Nucleus accumbens (tissue), 56 donors: Measurements from ENCODE around the gene ZNF776.
"Not testable (repeated sequence)": the region's sequence is repeated elsewhere in the genome, so short reads cannot be mapped to it uniquely, and the experiment has no call there.

Source experiments
- DNase-seq, 56 donors: peaks; one replicate each; lab custom pipeline; 2025; lab: John Stamatoyannopoulos, UW

Gene ZNF776

GRCh38 chr19:57776764-57777296, 30.2 kb downstream of the ZNF776 start:
- no peak for DNase-seq

DNA sequence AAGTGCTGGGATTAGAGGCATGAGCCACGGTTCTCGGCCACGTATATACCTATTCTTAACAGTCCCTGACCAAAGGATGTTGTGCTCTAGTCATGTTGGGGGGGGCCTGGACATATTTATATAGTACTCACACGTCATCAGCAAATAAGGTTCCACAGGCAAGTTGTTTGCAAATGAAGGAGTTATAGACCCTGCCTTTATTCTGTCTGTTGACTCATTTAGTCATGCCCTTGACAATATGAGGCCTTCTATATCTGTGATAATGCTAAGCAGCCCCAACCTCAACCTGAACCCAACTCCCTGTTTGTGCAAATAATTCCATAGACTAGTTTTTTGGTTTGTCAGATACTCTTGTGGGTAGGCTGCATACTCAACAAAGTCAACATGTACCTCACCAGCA, 31.7 kb downstream of the ZNF776 start:
- no peak for DNase-seq

DNA sequence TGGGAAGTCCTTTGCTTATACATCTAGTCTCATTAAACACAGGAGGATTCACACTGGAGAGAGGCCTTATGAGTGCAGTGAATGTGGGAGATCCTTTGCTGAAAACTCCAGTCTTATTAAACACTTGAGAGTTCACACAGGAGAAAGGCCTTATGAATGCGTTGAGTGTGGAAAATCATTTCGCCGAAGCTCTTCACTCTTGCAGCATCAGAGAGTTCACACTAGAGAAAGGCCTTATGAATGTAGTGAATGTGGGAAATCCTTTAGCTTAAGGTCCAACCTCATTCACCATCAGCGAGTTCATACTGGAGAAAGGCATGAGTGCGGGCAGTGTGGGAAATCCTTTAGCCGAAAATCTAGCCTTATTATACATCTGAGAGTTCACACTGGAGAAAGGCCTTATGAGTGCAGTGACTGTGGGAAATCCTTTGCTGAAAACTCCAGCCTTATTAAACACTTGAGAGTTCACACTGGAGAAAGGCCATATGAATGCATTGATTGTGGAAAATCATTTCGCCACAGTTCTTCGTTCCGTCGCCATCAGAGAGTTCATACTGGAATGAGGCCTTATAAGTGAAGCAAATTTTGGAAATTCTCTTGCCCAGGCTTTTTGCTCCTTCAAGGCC, 32.7 kb downstream of the ZNF776 start:
- DNase-seq = no peak

- DNase-seq = no peak
These were observed 39.7 kb downstream of the ZNF776 start for GRCh38 chr19:57786286-57786685.

DNA sequence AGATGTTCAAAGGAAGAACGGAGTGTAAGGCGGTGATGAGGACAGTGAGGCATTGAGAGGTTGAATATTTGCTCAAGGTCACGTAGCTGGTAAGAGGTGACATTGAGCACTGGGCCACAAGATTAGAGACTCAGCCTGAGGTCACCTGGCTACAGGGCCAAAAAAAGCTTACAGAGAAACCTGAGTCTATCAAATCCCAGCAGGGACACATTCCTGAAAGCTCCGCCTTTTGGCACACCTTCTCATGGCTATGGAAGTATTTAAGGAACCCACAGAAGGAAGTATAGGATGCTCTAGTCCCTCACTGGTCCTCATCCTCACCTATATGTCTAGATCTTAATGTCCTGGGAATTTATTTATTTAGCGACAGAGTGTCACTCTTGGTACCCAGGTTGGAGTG, 40.3 kb downstream of the ZNF776 start:
- no peak for DNase-seq

DNA sequence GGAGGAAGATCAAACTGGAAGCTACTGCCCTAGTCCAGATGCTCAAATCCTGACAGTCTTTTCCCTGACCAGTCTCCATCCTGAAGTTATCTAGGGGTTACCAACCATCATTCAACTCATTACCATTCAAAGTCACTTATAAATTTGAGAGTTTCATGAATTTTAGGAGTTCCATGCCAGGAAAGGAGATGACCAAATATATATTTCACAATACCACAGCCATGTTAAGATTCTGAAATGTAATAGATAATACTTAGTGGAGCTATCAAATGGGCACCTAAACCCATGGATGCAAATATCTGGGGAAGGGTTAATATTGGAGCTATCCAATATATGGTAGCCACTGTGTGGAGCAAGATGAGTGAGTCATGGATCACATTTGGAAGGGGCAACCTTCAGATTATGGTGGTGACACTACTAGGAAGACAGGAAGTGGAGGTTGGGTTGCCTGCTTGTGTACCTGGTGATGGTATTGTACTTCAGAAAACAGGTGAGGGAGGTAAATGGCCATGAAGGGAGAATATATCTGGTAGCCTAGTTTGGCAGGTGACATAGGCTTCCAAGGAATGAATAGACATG, 41.6 kb downstream of the ZNF776 start:
- DNase-seq = no peak

- DNase-seq = no peak
These were observed 42.7 kb downstream of the ZNF776 start for GRCh38 chr19:57789288-57789687.

DNA sequence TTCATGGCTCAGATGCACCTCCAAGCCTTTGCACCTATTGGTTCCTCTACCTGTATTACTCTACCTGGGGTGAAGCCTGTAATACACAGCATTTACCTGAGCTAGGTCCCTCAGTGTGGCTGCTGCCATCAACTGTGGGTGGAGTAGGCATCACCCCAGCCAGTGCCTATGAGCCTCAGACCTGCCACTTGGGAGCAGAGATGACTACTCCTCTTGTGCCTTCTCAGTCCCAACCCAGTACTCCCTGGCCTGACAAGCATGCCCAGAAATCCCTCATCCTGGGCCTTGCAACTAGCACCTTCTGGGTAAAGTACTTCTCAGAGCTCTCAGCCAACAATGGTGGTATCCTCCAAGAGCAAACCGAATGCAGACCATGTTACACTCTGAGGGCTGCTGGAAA, 50.0 kb downstream of the ZNF776 start:
- not testable (repeated sequence) for DNase-seq

GRCh38 chr19:57800696-57801095, 54.1 kb downstream of the ZNF776 start:
- DNase-seq = no peak

DNA sequence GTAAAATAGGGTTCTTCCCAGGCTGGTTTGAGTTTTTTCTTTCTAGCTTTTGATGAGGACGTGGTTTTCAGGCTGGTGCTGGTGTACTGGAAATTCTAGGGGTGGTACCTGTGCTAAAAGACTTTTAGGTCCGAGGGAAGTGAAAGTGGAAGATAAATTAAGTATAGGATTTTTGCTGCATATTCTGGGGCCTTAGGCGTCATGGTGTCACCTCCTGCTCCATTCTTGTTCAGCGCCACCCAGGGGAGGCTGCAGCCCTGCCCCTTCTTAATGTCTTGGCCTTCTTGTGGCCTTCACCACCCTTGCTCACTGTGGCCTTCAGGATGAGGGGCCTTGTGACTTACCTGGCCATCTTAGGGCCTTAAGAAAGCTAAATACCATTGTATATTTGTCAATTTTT, 55.7 kb downstream of the ZNF776 start:
- DNase-seq = no peak

- DNase-seq = no peak
These were observed 56.6 kb downstream of the ZNF776 start for GRCh38 chr19:57803265-57803593.

DNA sequence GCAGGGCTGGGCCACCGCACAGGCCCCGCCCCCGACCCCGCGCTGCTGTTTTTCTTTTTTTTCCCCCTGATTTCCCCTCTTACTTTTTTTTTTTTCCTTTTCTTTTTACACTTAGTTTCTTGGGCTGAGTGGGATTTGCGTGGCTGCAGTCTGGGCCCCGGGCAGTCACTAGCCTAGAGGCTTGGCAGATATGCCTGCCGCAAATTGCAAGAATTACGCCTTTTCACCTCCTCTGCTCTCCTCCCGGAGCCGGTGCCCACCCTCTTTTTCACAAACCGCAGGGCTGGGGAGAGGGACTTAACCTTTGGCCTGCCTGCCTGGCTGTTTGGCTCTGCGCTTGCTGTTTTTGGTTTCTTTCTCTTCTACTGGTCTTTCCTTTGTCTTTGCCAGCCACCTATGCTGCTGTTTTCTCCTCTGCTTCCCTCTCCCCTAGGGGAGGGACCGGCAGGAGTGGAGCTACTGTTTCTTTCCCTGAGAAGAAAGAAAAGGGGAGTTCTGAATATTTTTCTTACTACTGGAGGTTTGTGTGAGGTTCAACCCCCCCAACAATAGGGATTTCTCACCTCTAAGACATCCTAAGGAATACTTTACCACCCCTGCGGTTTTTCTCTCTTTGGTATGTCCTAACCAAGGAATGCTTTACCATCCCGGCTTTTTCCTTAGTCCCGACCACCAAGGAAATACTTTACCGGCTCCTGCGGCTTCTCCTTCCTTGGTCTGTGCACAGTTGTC, 57.1 kb downstream of the ZNF776 start:
- DNase-seq = peak in 10 of 56 donors; percentile 2 to 16 (median 5)

- no peak for DNase-seq
These were observed 60.9 kb downstream of the ZNF776 start for GRCh38 chr19:57807541-57807940.
